Hepatocyte (in vitro differentiated cells): Measurements from ENCODE around the gene LBHD2. TPM values are rescaled to one million over a fixed set of nuclear protein-coding genes. Genes with fewer than 3 reads are reported as not detected.
"Not testable (repeated sequence)": the region's sequence is repeated elsewhere in the genome, so short reads cannot be mapped to it uniquely, and the experiment has no call there.

Experiments
- DNase-seq: peaks from one replicate; pipeline ENCODE4 v3.0.0-alpha.2; 2016; ENCODE audit warnings: low spot score
- H2AFZ ChIP-seq: fragments of 200-600 bp; sonication (generic); 2 replicates; pipeline ENCODE4 v1.6.0; 2016; ENCODE audit warnings: antibody characterized with exemption, mild to moderate bottlenecking
- H3K27ac ChIP-seq: fragments of 200-600 bp; sonication (generic); 2 replicates; pipeline ENCODE4 v1.5.1; 2016; ENCODE audit warnings: mild to moderate bottlenecking
- H3K27me3 ChIP-seq: fragments of 200-600 bp; sonication (generic); 2 replicates; pipeline ENCODE4 v1.6.1; 2016
- H3K36me3 ChIP-seq: fragments of 200-600 bp; sonication (generic); replicated peaks from 2 replicates; pipeline ENCODE4 v1.5.1; 2016; ENCODE audit warnings: low read depth; ENCODE audit not compliant: insufficient read depth
- H3K4me1 ChIP-seq: fragments of 200-600 bp; sonication (generic); 2 replicates; pipeline ENCODE4 v1.5.1; 2016; ENCODE audit warnings: mild to moderate bottlenecking, moderate library complexity; ENCODE audit not compliant: insufficient read depth
- H3K4me2 ChIP-seq: fragments of 200-600 bp; sonication (generic); 2 replicates; pipeline ENCODE4 v1.6.0; 2016
- H3K4me3 ChIP-seq: fragments of 200-600 bp; sonication (generic); 2 replicates; pipeline ENCODE4 v1.5.1; 2016; ENCODE audit warnings: mild to moderate bottlenecking
- H3K79me2 ChIP-seq: fragments of 200-600 bp; sonication (generic); 2 replicates; pipeline ENCODE4 v1.6.0; 2017; ENCODE audit warnings: mild to moderate bottlenecking
- H3K9me2 ChIP-seq: fragments of 200-600 bp; sonication (generic); replicated peaks from 2 replicates; pipeline ENCODE4 v1.6.0; 2017; ENCODE audit warnings: mild to moderate bottlenecking; ENCODE audit not compliant: insufficient read depth
- H3K9me3 ChIP-seq: fragments of 200-600 bp; sonication (generic); 2 replicates; pipeline ENCODE4 v1.5.1; 2016; ENCODE audit warnings: low read depth, mild to moderate bottlenecking
- H4K20me1 ChIP-seq: fragments of 200-600 bp; sonication (generic); 2 replicates; pipeline ENCODE4 v1.6.0; 2016; ENCODE audit warnings: mild to moderate bottlenecking; ENCODE audit not compliant: insufficient read depth, poor library complexity, severe bottlenecking
- CTCF ChIP-seq: fragments of 200-600 bp; sonication (generic); IDR thresholded peaks from 2 replicates; pipeline ENCODE4 v1.5.1; 2016; ENCODE audit warnings: antibody characterized with exemption, mild to moderate bottlenecking; ENCODE audit not compliant: poor library complexity
- EZH2 ChIP-seq: fragments of 200-600 bp; sonication (generic); IDR thresholded peaks from 2 replicates; pipeline ENCODE4 v1.6.1; 2016; ENCODE audit warnings: antibody characterized with exemption, mild to moderate bottlenecking, borderline replicate concordance
- EZH2phosphoT487 ChIP-seq: fragments of 200-600 bp; sonication (generic); IDR thresholded peaks from one replicate; pipeline ENCODE4 v1.6.1; 2018; ENCODE audit warnings: antibody characterized with exemption, mild to moderate bottlenecking, low read depth, moderate library complexity; ENCODE audit not compliant: unreplicated experiment, severe bottlenecking
- WGBS: methylation state at CpG from one replicate; pipeline ENCODE4 v1.1.6; 2016; ENCODE audit warnings: low lambda C conversion rate; ENCODE audit errors: missing lambda C conversion rate; 5-methylcytosine and 5-hydroxymethylcytosine counted together
- polyA plus RNA-seq: library from polyadenylated mRNA; unstranded; fragments of >200 nt; fragmentation: Nextera tagmentation; extraction: Ambion mirVana; gene quantifications from 2 replicates; pipeline ENCODE4 v1.2.1, GENCODE V29; 2016
- total RNA-seq: library from RNA; depleted of rRNA; stranded (reverse); fragments of >200 nt; gene quantifications from 2 replicates; pipeline ENCODE4 v1.2.3, GENCODE V29; 2014

The LBHD2 gene
- total RNA-seq (not detected in 2 replicates), polyA plus RNA-seq (0.21 TPM in 1 of 2 replicates, not detected in the other)

GRCh38 chr14:103084021-103084919 lies at the start of gene LBHD2:
LBHD2 (plus strand) TSS chr14:103084210; CDS start chr14:103086013, 1,803 bp downstream.
- Histone ChIP-seq H3K9me3 (no peaks in the 10 kb centered on the region), H4K20me1 (no peaks in the 10 kb centered on the region), H3K4me3 (no peak within 1 kb of the TSS), H3K4me2 (peak within 1 kb of the TSS; percentile 73), H3K9me2 (no peaks in the 10 kb centered on the region), H3K4me1 (peaks cover 6% of the 10 kb centered on the region), H2AFZ (no peak within 1 kb of the TSS), H3K27me3 (peaks cover 18% of the 10 kb centered on the region), H3K36me3 (no peaks in the 10 kb centered on the region), H3K27ac (no peak within 1 kb of the TSS), H3K79me2 (no peaks in the 10 kb centered on the region)
- no peak for TF ChIP-seq EZH2phosphoT487
- DNase-seq, result no peak
- WGBS, result 17% methylated on average over 23 of the region's 61 CpGs

- Histone ChIP-seq H4K20me1 (peaks cover 64% of the 10 kb centered on the region), H3K4me3 (no peak overlapping the region), H3K9me2 (no peaks in the 10 kb centered on the region), H3K27ac (no peak overlapping the region), H3K27me3 (no peaks in the 10 kb centered on the region), H3K4me2 (no peak overlapping the region), H3K9me3 (no peaks in the 10 kb centered on the region), H3K36me3 (no peaks in the 10 kb centered on the region), H3K4me1 (no peaks in the 10 kb centered on the region), H2AFZ (no peak overlapping the region), H3K79me2 (peaks cover 99% of the 10 kb centered on the region)
- WGBS, result 96% methylated on average over 20 of the region's 20 CpGs
- no peak for TF ChIP-seq EZH2phosphoT487
- no peak for DNase-seq
Measured at GRCh38 chr14:103041464-103041863, 42.5 kb upstream of the LBHD2 start.

GRCh38 chr14:103043257-103044015 lies 40.6 kb upstream of the LBHD2 start:
- Histone ChIP-seq H3K4me2 (no peak overlapping the region), H3K9me3 (no peaks in the 10 kb centered on the region), H3K4me1 (no peaks in the 10 kb centered on the region), H3K4me3 (no peak overlapping the region), H3K36me3 (no peaks in the 10 kb centered on the region), H4K20me1 (peaks cover 75% of the 10 kb centered on the region), H3K79me2 (peaks cover 98% of the 10 kb centered on the region), H3K27me3 (no peaks in the 10 kb centered on the region), H2AFZ (no peak overlapping the region), H3K27ac (no peak overlapping the region), H3K9me2 (no peaks in the 10 kb centered on the region)
- TF ChIP-seq CTCF (no peak), EZH2 (no peak), EZH2phosphoT487 (no peak)
- no peak for DNase-seq
- WGBS, result 98% methylated on average over 8 of the region's 8 CpGs

GRCh38 chr14:103045371-103045869 lies 38.6 kb upstream of the LBHD2 start:
- Histone ChIP-seq H3K36me3 (no peaks in the 10 kb centered on the region), H3K9me3 (no peaks in the 10 kb centered on the region), H3K27ac (no peak overlapping the region), H3K27me3 (no peaks in the 10 kb centered on the region), H3K4me2 (peak overlapping the region; percentile 60), H3K79me2 (peaks cover 98% of the 10 kb centered on the region), H4K20me1 (peaks cover 87% of the 10 kb centered on the region), H3K4me3 (no peak overlapping the region), H3K9me2 (no peaks in the 10 kb centered on the region), H2AFZ (no peak overlapping the region), H3K4me1 (no peaks in the 10 kb centered on the region)
- WGBS, result 57% methylated on average over 15 of the region's 15 CpGs
- TF ChIP-seq CTCF, result no peak
- TF ChIP-seq EZH2, result no peak
- no peak for TF ChIP-seq EZH2phosphoT487
- no peak for DNase-seq

GRCh38 chr14:103047453-103047852 lies 36.6 kb upstream of the LBHD2 start:
- H4K20me1 ChIP-seq, result peaks cover 96% of the 10 kb centered on the region
- H3K79me2 ChIP-seq, result peaks cover 99% of the 10 kb centered on the region

More at GRCh38 chr14:103047453-103047852, 36.6 kb upstream of the LBHD2 start:
- DNase-seq, H2AFZ ChIP-seq, H3K9me3 ChIP-seq, H3K9me2 ChIP-seq, H3K36me3 ChIP-seq, H3K27me3 ChIP-seq, H3K4me1 ChIP-seq, H3K4me2 ChIP-seq, H3K27ac ChIP-seq, H3K4me3 ChIP-seq: not testable (repeated sequence)
- 94% methylated on average over 8 of the region's 8 CpGs for WGBS
